ENCODE measurements around the gene IL32.

The IL32 gene

GRCh38 chr16:3056336-3057180, 8.9 kb upstream of the IL32 start:
- Histone ChIP-seq H3K9me2 (ENCODE audit: low read depth, low read length) (no peaks in the 10 kb centered on the region), H3K9ac (ENCODE audit: low read length) (no peak overlapping the region), H4K20me1 (ENCODE audit: insufficient read depth, low read length) (no peaks in the 10 kb centered on the region), H3K4me1 (ENCODE audit: insufficient read depth, low read length, severe bottlenecking) (peaks cover 20% of the 10 kb centered on the region), H3K79me2 (ENCODE audit: insufficient read depth, low read length) (no peaks in the 10 kb centered on the region), H3K4me2 (ENCODE audit: low read length) (no peak overlapping the region), H3K27me3 (ENCODE audit: insufficient read depth, low read length) (no peaks in the 10 kb centered on the region), H3K4me3 (ENCODE audit: low read depth, low read length, poor library complexity, severe bottlenecking) (no peak overlapping the region), H3K36me3 (ENCODE audit: insufficient read depth, low read length) (no peaks in the 10 kb centered on the region), H3K27ac (ENCODE audit: low read depth, low read length, poor library complexity, severe bottlenecking) (no peak overlapping the region), H2AFZ (ENCODE audit: low read length) (no peak overlapping the region), H3K9me3 (ENCODE audit: low read length) (no peaks in the 10 kb centered on the region), H3F3A (ENCODE audit: insufficient read depth, low read length) (no peaks in the 10 kb centered on the region)
- no peak for TF ChIP-seq EZH2 (IDR thresholded peaks at IDR 0.05; ENCODE audit: borderline replicate concordance, low read length)
- TF ChIP-seq, protein P1, sequence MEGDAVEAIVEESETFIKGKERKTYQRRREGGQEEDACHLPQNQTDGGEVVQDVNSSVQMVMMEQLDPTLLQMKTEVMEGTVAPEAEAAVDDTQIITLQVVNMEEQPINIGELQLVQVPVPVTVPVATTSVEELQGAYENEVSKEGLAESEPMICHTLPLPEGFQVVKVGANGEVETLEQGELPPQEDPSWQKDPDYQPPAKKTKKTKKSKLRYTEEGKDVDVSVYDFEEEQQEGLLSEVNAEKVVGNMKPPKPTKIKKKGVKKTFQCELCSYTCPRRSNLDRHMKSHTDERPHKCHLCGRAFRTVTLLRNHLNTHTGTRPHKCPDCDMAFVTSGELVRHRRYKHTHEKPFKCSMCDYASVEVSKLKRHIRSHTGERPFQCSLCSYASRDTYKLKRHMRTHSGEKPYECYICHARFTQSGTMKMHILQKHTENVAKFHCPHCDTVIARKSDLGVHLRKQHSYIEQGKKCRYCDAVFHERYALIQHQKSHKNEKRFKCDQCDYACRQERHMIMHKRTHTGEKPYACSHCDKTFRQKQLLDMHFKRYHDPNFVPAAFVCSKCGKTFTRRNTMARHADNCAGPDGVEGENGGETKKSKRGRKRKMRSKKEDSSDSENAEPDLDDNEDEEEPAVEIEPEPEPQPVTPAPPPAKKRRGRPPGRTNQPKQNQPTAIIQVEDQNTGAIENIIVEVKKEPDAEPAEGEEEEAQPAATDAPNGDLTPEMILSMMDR (IDR thresholded peaks at IDR 0.05; ENCODE audit: low read length) = no peak

DNA sequence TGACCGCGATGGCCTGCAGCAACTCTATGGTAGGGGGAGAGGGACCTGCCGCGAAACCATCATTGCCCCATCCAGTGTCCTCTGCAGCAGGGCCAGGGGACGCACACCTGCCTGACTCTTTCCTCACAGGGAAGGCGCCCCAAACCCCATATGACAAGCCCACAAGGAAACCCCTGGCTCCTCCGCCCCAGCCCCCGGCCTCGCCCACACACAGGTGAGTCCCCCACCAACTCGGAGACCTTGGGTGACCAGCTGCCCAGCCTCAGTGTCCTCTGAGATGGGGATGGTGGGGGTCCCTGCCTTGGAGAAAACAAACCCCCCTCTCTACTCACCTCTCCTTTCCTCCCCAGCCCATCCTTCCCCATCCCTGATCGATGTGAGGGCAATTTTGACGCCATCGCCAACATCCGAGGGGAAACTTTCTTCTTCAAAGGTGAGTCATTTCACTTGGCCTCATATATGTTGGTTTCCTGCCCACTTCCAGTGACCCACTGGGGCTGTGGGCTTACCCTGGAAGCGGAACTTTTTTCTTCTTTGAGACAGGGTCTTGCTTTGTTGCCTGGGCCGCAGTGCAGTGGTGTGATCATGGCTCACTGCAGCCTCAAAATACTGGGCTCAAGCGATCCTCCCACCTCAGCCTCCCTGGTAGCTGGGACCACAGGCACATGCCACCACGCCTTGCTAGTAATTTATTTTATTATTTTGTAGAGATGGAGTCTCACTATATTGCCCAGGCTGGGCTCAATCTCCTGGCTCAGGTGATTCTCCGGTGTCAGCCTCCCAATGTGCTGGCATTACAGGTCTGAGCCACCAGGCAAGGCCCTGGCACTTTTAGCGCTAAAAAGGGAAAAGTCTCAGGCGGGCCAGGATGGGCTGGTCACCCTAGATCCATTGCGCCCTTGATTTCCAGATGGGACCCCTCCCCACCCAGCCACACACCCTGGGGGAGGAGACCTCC, 8.0 kb upstream of the IL32 start:
- TF ChIP-seq, protein P1 (IDR thresholded peaks at IDR 0.05; ENCODE audit: low read length) = no peak
- TF ChIP-seq EZH2 (IDR thresholded peaks at IDR 0.05; ENCODE audit: borderline replicate concordance, low read length) = no peak

DNA sequence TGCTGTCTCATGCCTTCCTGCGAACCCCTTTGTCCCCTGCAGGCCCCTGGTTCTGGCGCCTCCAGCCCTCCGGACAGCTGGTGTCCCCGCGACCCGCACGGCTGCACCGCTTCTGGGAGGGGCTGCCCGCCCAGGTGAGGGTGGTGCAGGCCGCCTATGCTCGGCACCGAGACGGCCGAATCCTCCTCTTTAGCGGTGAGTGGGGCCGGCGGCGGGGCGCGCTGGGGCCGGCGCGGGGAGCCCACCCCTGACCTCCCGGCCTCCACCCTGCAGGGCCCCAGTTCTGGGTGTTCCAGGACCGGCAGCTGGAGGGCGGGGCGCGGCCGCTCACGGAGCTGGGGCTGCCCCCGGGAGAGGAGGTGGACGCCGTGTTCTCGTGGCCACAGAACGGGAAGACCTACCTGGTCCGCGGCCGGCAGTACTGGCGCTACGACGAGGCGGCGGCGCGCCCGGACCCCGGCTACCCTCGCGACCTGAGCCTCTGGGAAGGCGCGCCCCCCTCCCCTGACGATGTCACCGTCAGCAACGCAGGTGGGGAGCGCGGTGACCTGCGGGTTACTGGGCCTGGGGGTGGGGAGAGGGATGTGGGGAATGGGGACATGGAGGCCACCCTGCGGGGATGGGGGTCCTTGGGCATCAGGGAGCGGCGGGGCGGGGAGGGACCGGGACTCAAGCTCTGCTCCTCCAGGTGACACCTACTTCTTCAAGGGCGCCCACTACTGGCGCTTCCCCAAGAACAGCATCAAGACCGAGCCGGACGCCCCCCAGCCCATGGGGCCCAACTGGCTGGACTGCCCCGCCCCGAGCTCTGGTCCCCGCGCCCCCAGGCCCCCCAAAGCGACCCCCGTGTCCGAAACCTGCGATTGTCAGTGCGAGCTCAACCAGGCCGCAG, 7.1 kb upstream of the IL32 start:
- Histone ChIP-seq H3K79me2 (ENCODE audit: insufficient read depth, low read length) (no peaks in the 10 kb centered on the region), H2AFZ (ENCODE audit: low read length) (peak overlapping the region; percentile 59; the same call in 1 of the 2 replicates), H3K9me2 (ENCODE audit: low read depth, low read length) (no peaks in the 10 kb centered on the region), H3K4me2 (ENCODE audit: low read length) (peak overlapping the region; percentile 90), H3K27me3 (ENCODE audit: insufficient read depth, low read length) (no peaks in the 10 kb centered on the region; the same call in 1 of the 2 replicates), H3K9ac (ENCODE audit: low read length) (peak overlapping the region; percentile 89), H3K27ac (ENCODE audit: low read depth, low read length, poor library complexity, severe bottlenecking) (no peak overlapping the region), H3K9me3 (ENCODE audit: low read length) (no peaks in the 10 kb centered on the region), H3K4me3 (ENCODE audit: low read depth, low read length, poor library complexity, severe bottlenecking) (peak overlapping the region; percentile 90), H3K4me1 (ENCODE audit: insufficient read depth, low read length, severe bottlenecking) (peaks cover 20% of the 10 kb centered on the region), H4K20me1 (ENCODE audit: insufficient read depth, low read length) (no peaks in the 10 kb centered on the region), H3F3A (ENCODE audit: insufficient read depth, low read length) (no peaks in the 10 kb centered on the region), H3K36me3 (ENCODE audit: insufficient read depth, low read length) (no peaks in the 10 kb centered on the region)
- TF ChIP-seq, protein P1 (IDR thresholded peaks at IDR 0.05; ENCODE audit: low read length) = no peak; the same call in 1 of the 2 replicates
- no peak for TF ChIP-seq EZH2 (IDR thresholded peaks at IDR 0.05; ENCODE audit: borderline replicate concordance, low read length)

More for the DNA sequence above, 8.0 kb upstream of the IL32 start:
- H3K9me2 ChIP-seq (ENCODE audit: low read depth, low read length) = no peaks in the 10 kb centered on the region
- peaks cover 20% of the 10 kb centered on the region for H3K4me1 ChIP-seq (ENCODE audit: insufficient read depth, low read length, severe bottlenecking)
- no peaks in the 10 kb centered on the region for H3K36me3 ChIP-seq (ENCODE audit: insufficient read depth, low read length)
- H3K4me3 ChIP-seq (ENCODE audit: low read depth, low read length, poor library complexity, severe bottlenecking) = no peak overlapping the region
- H3K9me3 ChIP-seq (ENCODE audit: low read length) = no peaks in the 10 kb centered on the region
- no peak overlapping the region for H2AFZ ChIP-seq (ENCODE audit: low read length)
- H3K9ac ChIP-seq (ENCODE audit: low read length) = no peak overlapping the region
- H3F3A ChIP-seq (ENCODE audit: insufficient read depth, low read length) = no peaks in the 10 kb centered on the region
- H4K20me1 ChIP-seq (ENCODE audit: insufficient read depth, low read length) = no peaks in the 10 kb centered on the region
- H3K27me3 ChIP-seq (ENCODE audit: insufficient read depth, low read length) = no peaks in the 10 kb centered on the region; the same call in 1 of the 2 replicates
- no peak overlapping the region for H3K4me2 ChIP-seq (ENCODE audit: low read length)
- H3K27ac ChIP-seq (ENCODE audit: low read depth, low read length, poor library complexity, severe bottlenecking) = no peak overlapping the region
- no peaks in the 10 kb centered on the region for H3K79me2 ChIP-seq (ENCODE audit: insufficient read depth, low read length)
